AG09319 (cell line): ENCODE data around the gene SH2D5.

Experiments
- DNase-seq: peaks from one replicate; pipeline ENCODE4 v3.0.0-alpha.2; 2010; ENCODE audit warnings: low read depth; ENCODE audit errors: extremely low read depth
- CTCF ChIP-seq: IDR thresholded peaks from 2 replicates; pipeline ENCODE4 v1.5.1; 2011; ENCODE audit warnings: low read depth, mild to moderate bottlenecking, inconsistent platforms, low read length, moderate library complexity

Gene SH2D5

GRCh38 chr1:20753589-20753988, 21.1 kb upstream of the SH2D5 start:
- no peak for DNase-seq
- TF ChIP-seq CTCF: no peak

DNA sequence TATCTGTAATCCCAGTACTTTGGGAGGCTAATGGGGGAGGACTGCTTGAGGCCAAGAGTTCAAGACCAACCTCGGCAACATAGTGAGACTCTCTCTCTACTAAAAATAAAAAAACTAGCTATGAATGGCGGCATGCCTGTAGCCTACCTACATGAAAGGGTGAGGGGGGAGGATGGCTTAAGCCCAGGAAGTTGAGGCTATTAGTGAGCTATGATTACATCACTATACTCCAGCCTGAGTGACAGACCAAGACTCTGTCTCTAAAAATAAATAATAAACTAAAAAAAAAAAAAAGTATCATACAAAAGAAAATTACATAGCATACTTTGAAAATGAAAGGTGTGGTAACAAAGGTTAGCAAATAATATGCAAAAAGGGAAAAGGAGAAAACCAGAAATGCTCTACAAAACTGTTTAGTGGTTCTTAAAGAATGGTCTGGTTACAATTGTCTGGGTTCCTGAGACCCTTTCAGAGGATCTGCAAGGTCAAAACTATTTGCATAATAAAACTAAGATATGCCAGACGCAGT, 19.0 kb upstream of the SH2D5 start:
- TF ChIP-seq CTCF: no peak
- no peak for DNase-seq

- no peak for DNase-seq
- no peak for TF ChIP-seq CTCF
Observed at GRCh38 chr1:20742671-20743070, 10.2 kb upstream of the SH2D5 start.

- DNase-seq: no peak
Observed at GRCh38 chr1:20740781-20741180, 8.3 kb upstream of the SH2D5 start.

GRCh38 chr1:20739225-20739624, 6.7 kb upstream of the SH2D5 start:
- no peak for TF ChIP-seq CTCF
- DNase-seq: peak; percentile 27

More at GRCh38 chr1:20740781-20741180, 8.3 kb upstream of the SH2D5 start:
- no peak for TF ChIP-seq CTCF

- no peak for DNase-seq
- no peak for TF ChIP-seq CTCF
Observed at GRCh38 chr1:20735581-20736111, 3.1 kb upstream of the SH2D5 start.

DNA sequence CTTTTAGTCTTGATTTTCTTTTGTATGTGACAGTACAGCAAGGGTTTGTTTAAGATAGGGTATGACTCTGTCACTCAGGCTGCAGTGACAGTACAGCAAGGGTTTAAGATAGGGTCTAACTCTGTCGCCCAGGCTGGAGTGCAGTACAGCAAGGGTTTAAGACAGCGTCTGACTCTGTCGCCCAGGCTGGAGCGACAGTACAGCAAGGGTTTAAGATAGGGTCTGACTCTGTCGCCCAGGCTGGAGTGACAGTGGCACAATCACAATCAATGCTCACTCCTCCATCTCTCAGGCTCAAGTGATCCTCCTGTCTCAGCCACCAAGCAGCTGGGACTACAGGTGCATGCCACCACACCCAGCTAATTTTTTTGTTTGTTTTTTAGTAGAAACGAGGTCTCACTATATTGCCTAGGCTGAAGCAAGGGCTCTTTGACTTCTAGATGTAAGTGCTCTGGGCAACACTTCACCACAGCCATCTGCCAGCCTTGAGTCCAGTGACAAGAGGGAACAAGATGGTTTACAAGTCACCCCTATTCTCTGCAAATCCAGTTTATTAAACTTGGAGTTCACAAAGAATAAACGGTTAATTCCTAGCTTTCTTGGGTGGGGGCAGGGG, 965 bp upstream of the SH2D5 start:
- no peak for DNase-seq
- no peak for TF ChIP-seq CTCF
